BLaER1 treated with 17β-estradiol and CSF1 and Interleukin-3, amounts not matched to agents 10 nM and 100 nM (cell line): ENCODE measurements around the gene NEDD4L.
A peak's percentile ranks its signal among the peaks of the same experiment; 100 is the strongest.

Experiments
- H3K27ac ChIP-seq, 11 experiments: shearing (Covaris generic); formaldehyde crosslinking; 2 replicates each; pipeline ENCODE4 v1.8.1; 2022
- H3K27me3 ChIP-seq, 11 experiments: shearing (Covaris generic); formaldehyde crosslinking; 2 replicates each; pipeline ENCODE4 v1.8.1; 2022
- H3K36me3 ChIP-seq, 11 experiments: shearing (Covaris generic); formaldehyde crosslinking; 2 replicates each; pipeline ENCODE4 v1.8.1; 2022
- H3K4me1 ChIP-seq, 10 experiments: shearing (Covaris generic); formaldehyde crosslinking; 2 replicates each; pipeline ENCODE4 v1.8.1; 2022
- H3K4me2 ChIP-seq, 11 experiments: shearing (Covaris generic); formaldehyde crosslinking; 2 replicates each; pipeline ENCODE4 v1.8.1; 2022
- H3K4me3 ChIP-seq, 10 experiments: shearing (Covaris generic); formaldehyde crosslinking; 2 replicates each; pipeline ENCODE4 v1.8.1; 2022
- H3K9ac ChIP-seq, 11 experiments: shearing (Covaris generic); formaldehyde crosslinking; 2 replicates each; pipeline ENCODE4 v1.8.1; 2022
- H3K9me3 ChIP-seq, 11 experiments: shearing (Covaris generic); formaldehyde crosslinking; replicated peaks in 1 of 11; 2 replicates each; pipeline ENCODE4 v1.8.1; 2022
- H4K20me1 ChIP-seq, 11 experiments: shearing (Covaris generic); formaldehyde crosslinking; 2 replicates each; pipeline ENCODE4 v1.8.1; 2022
- Cebpa-rat ChIP-seq, 11 experiments: shearing (Covaris generic); IDR thresholded peaks; 2 replicates each; pipeline ENCODE4 v1.8.1; 2022

NEDD4L gene

DNA sequence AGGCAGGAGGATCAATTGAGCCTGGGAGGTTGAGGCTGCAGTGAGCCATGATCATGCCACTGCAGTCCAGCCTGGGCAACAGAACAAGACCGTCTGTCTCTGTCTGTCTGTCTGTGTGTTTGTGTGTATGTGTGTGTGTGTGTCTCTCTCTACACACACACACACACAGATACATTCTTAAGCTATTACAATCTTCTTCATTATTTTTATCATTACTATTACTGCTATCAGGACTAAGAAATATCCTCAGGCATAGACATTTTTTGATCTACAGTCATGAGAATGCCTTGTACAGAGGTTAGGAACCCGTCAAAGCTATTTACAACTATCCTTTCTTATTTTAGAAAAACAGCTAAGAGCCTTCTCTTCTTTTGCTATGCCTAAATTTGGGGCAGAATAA is 207.4 kb downstream of the NEDD4L start:
- Histone ChIP-seq H3K9me3 (peaks cover 0 to 13% (median 8%) of the 10 kb centered on the region in 11 experiments; a peak in 11 of 22 replicates), H3K4me2 (no peak overlapping the region), H3K27me3 (no peaks in the 10 kb centered on the region), H3K9ac (no peak overlapping the region), H3K4me1 (peaks cover 0 to 3% (median 0%) of the 10 kb centered on the region in 10 experiments; a peak in 2 of 20 replicates), H4K20me1 (0 out of 22 replicates have a peak, but pooled peaks cover 0 to 4% (median 0%) of the 10 kb centered on the region in 11 experiments), H3K27ac (no peak overlapping the region), H3K4me3 (no peak overlapping the region), H3K36me3 (peaks cover 7 to 17% (median 10%) of the 10 kb centered on the region in 11 experiments; a peak in 19 of 22 replicates)
- no peak for TF ChIP-seq Cebpa-rat (IDR thresholded peaks at IDR 0.05)

DNA sequence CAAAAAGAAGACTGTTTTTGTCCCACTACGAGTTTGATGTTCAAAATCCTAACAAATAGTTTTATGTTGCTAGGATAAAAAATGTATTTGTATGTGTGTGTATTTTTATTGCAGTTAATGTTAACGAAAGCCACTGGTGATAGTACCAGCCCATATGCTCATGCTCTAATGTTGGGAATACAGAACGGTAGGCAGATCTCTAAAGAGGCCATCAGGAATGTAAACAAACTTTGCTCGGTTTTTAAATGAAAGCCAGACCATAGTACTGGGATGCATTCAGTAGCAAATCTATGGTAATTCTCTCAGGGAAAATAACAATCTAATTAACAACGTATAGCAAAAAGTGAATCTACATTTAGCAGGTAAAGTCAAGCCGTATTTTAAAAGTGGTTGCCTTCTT is 208.1 kb downstream of the NEDD4L start:
- peaks cover 0 to 13% (median 8%) of the 10 kb centered on the region in 11 experiments; a peak in 11 of 22 replicates for H3K9me3 ChIP-seq
- no peak overlapping the region for H3K4me2 ChIP-seq
- no peaks in the 10 kb centered on the region for H3K27me3 ChIP-seq
- no peak overlapping the region for H3K27ac ChIP-seq
- H3K4me3 ChIP-seq = no peak overlapping the region
- H3K9ac ChIP-seq = no peak overlapping the region
- TF ChIP-seq Cebpa-rat (IDR thresholded peaks at IDR 0.05) = no peak
- peaks cover 10 to 21% (median 13%) of the 10 kb centered on the region in 11 experiments; a peak in 19 of 22 replicates for H3K36me3 ChIP-seq
- H3K4me1 ChIP-seq = peaks cover 5 to 10% (median 6%) of the 10 kb centered on the region in 10 experiments
- H4K20me1 ChIP-seq = 0 out of 22 replicates have a peak, but pooled peaks cover 0 to 4% (median 0%) of the 10 kb centered on the region in 11 experiments

DNA sequence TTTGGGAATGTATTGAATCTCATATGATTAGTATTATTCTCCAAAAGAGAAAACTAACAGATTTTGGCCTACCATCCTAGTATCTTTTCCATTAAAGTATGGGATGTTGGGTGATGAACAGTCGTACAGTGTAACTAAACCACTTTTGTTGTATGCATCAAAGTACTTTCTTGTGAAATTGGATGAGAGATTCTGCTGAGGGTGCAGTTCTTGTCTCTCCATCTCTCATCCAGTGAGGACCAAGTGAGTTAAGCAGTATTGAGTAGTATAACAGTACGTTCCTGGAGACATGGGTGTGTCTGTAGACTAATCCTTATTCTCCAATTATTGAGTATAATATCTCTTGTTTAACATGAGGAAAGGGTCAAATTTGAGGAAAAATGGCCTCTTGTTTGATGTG is 209.3 kb downstream of the NEDD4L start:
- Histone ChIP-seq H3K27me3 (no peaks in the 10 kb centered on the region), H3K27ac (no peak overlapping the region), H3K4me3 (no peak overlapping the region), H3K4me2 (no peak overlapping the region), H4K20me1 (no peaks in the 10 kb centered on the region), H3K9me3 (peaks cover 0 to 13% (median 8%) of the 10 kb centered on the region in 11 experiments; a peak in 11 of 22 replicates), H3K36me3 (peaks cover 10 to 21% (median 13%) of the 10 kb centered on the region in 11 experiments; a peak in 19 of 22 replicates), H3K4me1 (peaks cover 15 to 21% (median 17%) of the 10 kb centered on the region in 10 experiments), H3K9ac (no peak overlapping the region)
- no peak for TF ChIP-seq Cebpa-rat (IDR thresholded peaks at IDR 0.05)

DNA sequence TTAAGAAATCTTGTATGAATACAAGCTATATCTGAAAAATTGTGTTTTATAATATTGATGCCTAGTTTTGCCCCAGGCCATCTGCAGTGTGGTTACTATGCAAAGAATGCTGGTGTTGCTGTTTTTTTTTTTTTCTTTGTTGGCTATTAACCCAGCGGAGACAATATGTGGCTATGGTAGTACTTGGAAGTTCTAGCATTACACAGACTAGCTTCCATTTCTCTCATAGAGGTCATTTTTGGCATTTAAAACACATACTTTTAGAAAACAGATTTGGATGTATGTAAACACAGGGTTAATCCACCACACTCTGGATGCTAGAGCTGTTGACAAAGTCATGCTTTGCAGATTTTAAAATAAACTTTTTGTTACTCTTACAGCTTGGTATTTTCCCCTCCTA is 209.8 kb downstream of the NEDD4L start:
- Histone ChIP-seq H4K20me1 (no peaks in the 10 kb centered on the region), H3K27ac (no peak overlapping the region), H3K27me3 (no peaks in the 10 kb centered on the region), H3K9me3 (peaks cover under 1 to 19% (median 13%) of the 10 kb centered on the region in 11 experiments; a peak in 20 of 22 replicates), H3K4me1 (peaks cover 15 to 21% (median 18%) of the 10 kb centered on the region in 10 experiments), H3K4me3 (no peak overlapping the region), H3K4me2 (no peak overlapping the region), H3K9ac (no peak overlapping the region), H3K36me3 (peaks cover 10 to 24% (median 16%) of the 10 kb centered on the region in 11 experiments; a peak in 19 of 22 replicates)
- no peak for TF ChIP-seq Cebpa-rat (IDR thresholded peaks at IDR 0.05)

DNA sequence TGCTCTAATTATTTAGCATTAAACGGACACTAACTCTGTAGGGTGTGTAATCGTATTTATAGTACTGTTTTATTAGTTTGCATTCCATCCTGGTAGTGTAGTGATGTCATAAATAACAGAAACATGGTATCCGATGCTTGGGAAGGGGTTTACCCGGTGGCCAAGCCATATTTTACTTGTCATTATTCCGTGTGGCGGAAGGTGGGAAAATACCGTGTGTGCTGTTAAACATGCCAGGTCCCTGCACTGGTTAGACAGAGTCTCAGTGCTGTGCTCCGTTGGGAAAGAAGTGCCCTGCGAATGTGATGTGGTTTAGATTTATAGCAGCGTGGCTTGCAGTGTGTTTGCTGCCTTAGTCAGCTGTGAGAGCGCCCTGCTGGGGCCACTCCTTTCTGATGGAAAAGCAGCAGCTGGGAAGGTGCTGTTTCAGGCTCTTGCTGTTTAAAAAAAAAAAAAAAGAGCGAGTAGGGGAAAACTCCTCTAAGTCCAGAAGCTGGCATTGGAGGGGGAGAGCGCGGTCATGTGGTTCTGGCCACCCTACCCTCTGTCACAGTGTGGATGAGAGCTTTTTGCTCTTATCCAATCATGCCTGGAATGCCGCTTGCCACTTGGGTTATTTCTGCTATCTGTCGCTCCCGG is 211.0 kb downstream of the NEDD4L start:
- Histone ChIP-seq H3K4me1 (peaks cover 15 to 21% (median 18%) of the 10 kb centered on the region in 10 experiments), H3K9ac (no peak overlapping the region), H3K27me3 (no peaks in the 10 kb centered on the region), H3K4me3 (no peak overlapping the region), H3K36me3 (peaks cover 10 to 28% (median 18%) of the 10 kb centered on the region in 11 experiments; a peak in 19 of 22 replicates), H3K27ac (no peak overlapping the region), H4K20me1 (no peaks in the 10 kb centered on the region), H3K4me2 (no peak overlapping the region), H3K9me3 (peaks cover 8 to 29% (median 23%) of the 10 kb centered on the region in 11 experiments; a peak in 21 of 22 replicates)
- TF ChIP-seq Cebpa-rat (IDR thresholded peaks at IDR 0.05) = no peak

DNA sequence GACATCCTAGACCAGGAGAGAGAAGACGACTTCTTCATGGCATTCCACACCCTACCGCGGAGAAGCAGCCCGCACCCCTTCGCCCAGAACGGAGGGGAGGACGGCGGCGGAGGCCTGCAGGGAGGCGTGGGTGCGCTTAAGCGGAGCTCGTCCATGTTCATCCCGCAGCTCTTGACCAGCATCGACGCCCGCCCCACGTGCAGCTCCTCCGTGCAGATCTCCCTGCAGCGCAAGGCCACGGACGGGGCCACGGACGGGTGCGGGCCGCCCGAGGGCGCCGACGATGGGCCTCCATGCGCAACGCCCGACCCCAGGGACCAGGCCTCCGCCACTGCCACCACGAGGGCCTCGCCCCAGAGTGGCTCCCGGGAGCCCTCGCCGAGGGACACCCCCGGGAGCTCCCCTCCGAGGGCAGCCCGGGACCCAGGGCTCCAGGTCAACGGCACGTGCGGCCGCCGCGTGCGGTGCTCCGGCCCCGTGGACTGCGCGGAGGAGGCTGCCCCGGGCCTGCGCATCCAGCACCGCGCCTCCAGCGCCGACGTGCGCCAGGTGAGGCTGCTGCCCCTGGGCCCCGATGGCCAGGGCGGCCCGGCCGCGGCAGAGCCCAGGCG is 211.8 kb downstream of the NEDD4L start:
- Histone ChIP-seq H4K20me1 (no peaks in the 10 kb centered on the region), H3K4me3 (no peak overlapping the region), H3K9ac (no peak overlapping the region), H3K27me3 (no peaks in the 10 kb centered on the region), H3K36me3 (peaks cover 10 to 28% (median 18%) of the 10 kb centered on the region in 11 experiments; a peak in 19 of 22 replicates), H3K4me2 (no peak overlapping the region), H3K4me1 (peaks cover 15 to 21% (median 18%) of the 10 kb centered on the region in 10 experiments), H3K9me3 (peaks cover 8 to 29% (median 23%) of the 10 kb centered on the region in 11 experiments; a peak in 21 of 22 replicates), H3K27ac (peak overlapping the region in 1 of 11 experiments; percentile 64; a peak in 2 of 22 replicates)
- TF ChIP-seq Cebpa-rat (IDR thresholded peaks at IDR 0.05) = no peak

DNA sequence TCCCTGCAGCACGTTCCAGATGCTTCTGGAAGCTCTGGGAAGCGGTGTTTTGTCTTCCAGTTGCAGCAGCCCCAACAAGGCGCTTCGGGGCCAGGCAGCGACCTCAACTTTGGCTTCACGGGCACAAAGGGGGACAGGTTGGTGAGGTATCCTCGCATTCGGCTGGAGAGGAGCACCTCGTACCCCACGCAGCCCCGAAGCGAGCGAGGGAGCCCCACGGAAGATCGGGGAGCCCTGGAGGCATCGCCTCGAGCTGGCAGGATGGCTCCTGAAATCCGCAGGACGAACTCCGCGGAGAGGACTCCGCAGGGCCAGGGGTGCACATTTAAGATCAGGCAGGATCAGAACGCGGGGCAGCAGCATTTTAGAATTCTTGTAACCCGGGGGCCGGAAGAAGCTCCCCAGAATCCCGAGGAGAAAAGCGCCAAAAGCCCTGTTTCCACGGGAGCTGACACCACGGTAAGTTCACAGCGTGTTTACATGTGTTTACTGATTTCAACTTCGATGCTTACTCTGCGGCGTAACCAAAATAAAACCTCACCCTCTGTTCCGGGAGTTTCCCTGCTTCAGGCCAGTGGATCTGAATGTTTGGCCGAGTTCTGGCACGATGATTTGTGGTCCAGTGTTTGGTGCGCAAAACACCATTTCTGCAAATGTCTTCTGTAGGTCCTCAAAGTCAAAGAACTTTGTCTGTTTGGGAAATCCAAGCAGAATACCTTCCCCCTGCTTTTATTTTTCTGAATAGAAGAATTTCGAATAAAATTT is 212.5 kb downstream of the NEDD4L start:
- Histone ChIP-seq H3K9me3 (peaks cover 8 to 29% (median 23%) of the 10 kb centered on the region in 11 experiments; a peak in 21 of 22 replicates), H3K9ac (no peak overlapping the region), H3K27ac (peak overlapping the region in 3 of 11 experiments; percentile 47 to 64 (median 47); a peak in 3 of 22 replicates), H3K36me3 (peaks cover 10 to 28% (median 18%) of the 10 kb centered on the region in 11 experiments; a peak in 19 of 22 replicates), H4K20me1 (no peaks in the 10 kb centered on the region), H3K4me2 (peak overlapping the region in 6 of 11 experiments; percentile 43 to 80 (median 62); a peak in 9 of 22 replicates), H3K4me3 (no peak overlapping the region), H3K27me3 (no peaks in the 10 kb centered on the region), H3K4me1 (peaks cover 15 to 21% (median 18%) of the 10 kb centered on the region in 10 experiments)
- no peak for TF ChIP-seq Cebpa-rat (IDR thresholded peaks at IDR 0.05)

DNA sequence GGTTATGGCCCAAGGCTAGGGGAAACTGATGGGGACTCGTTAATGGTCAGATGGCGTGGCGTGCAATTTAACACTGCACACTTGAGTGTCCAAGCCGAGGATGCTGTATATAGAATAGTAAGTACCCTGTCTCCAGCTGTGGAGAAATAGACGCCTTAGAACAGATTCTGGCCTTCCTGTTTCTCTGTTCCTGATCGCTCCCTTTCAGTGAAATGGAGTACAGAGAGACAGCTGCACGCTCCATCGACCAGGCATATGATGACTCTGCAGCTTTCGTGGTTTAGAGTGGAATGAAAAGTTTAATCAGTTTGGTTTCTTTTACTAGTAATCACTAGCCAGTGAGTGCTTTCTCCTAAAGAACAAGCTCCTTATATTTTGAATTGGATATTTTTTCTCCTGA is 213.4 kb downstream of the NEDD4L start:
- peaks cover 10 to 28% (median 18%) of the 10 kb centered on the region in 11 experiments; a peak in 19 of 22 replicates for H3K36me3 ChIP-seq
- H3K4me1 ChIP-seq = peaks cover 15 to 22% (median 18%) of the 10 kb centered on the region in 10 experiments
- H3K4me2 ChIP-seq = peak overlapping the region; percentile 28 to 80 (median 60)
- no peaks in the 10 kb centered on the region for H3K27me3 ChIP-seq
- H3K9ac ChIP-seq = peak overlapping the region in 3 of 11 experiments; percentile 31 to 33 (median 31); a peak in 3 of 22 replicates
- no peaks in the 10 kb centered on the region for H4K20me1 ChIP-seq
- peaks cover 8 to 29% (median 23%) of the 10 kb centered on the region in 11 experiments; a peak in 21 of 22 replicates for H3K9me3 ChIP-seq
- peak overlapping the region in 9 of 11 experiments; percentile 16 to 64 (median 47); a peak in 14 of 22 replicates for H3K27ac ChIP-seq
- TF ChIP-seq Cebpa-rat (IDR thresholded peaks at IDR 0.05) = no peak
- H3K4me3 ChIP-seq = no peak overlapping the region
